ENCODE results near the gene GYG1.

The GYG1 gene

GRCh38 chr3:149016669-149017541 is 25.6 kb downstream of the GYG1 start:
- DNase-seq (ENCODE audit: low read depth in 2 of 3, low spot score in 2 of 3) = no peak

GRCh38 chr3:149018247-149018646 is 26.9 kb downstream of the GYG1 start:
- DNase-seq (ENCODE audit: low read depth in 2 of 3, low spot score in 2 of 3) = no peak

GRCh38 chr3:149019580-149019979 is 28.2 kb downstream of the GYG1 start:
- DNase-seq (ENCODE audit: low read depth in 2 of 3, low spot score in 2 of 3) = no peak

GRCh38 chr3:149020196-149020838 is 29.0 kb downstream of the GYG1 start:
- DNase-seq (ENCODE audit: low read depth in 2 of 3, low spot score in 2 of 3) = no peak

GRCh38 chr3:149020839-149021252 is 29.5 kb downstream of the GYG1 start:
- no peak for DNase-seq (ENCODE audit: low read depth in 2 of 3, low spot score in 2 of 3)

GRCh38 chr3:149021830-149022229 is 30.5 kb downstream of the GYG1 start:
- DNase-seq (ENCODE audit: low read depth in 2 of 3, low spot score in 2 of 3) = no peak

GRCh38 chr3:149023951-149024350 is 32.6 kb downstream of the GYG1 start:
- DNase-seq (ENCODE audit: low read depth in 2 of 3, low spot score in 2 of 3) = no peak

- no peak for DNase-seq (ENCODE audit: low read depth in 2 of 3, low spot score in 2 of 3)
Measured at GRCh38 chr3:149026718-149027117, 35.4 kb downstream of the GYG1 start.

GRCh38 chr3:149031096-149031495 is 39.8 kb downstream of the GYG1 start:
- no peak for DNase-seq (ENCODE audit: low read depth in 2 of 3, low spot score in 2 of 3)

- no peak for DNase-seq (ENCODE audit: low read depth in 2 of 3, low spot score in 2 of 3)
Measured at GRCh38 chr3:149037684-149038083, 46.3 kb downstream of the GYG1 start.

- no peak for DNase-seq (ENCODE audit: low read depth in 2 of 3, low spot score in 2 of 3)
Measured at GRCh38 chr3:149038322-149038721, 47.0 kb downstream of the GYG1 start.

- DNase-seq (ENCODE audit: low read depth in 2 of 3, low spot score in 2 of 3) = no peak
Measured at GRCh38 chr3:149042789-149043386, 51.5 kb downstream of the GYG1 start.

GRCh38 chr3:149044339-149045083 is 53.2 kb downstream of the GYG1 start:
- DNase-seq (ENCODE audit: low read depth in 2 of 3, low spot score in 2 of 3) = no peak

GRCh38 chr3:149055575-149055974 is 64.2 kb downstream of the GYG1 start:
- DNase-seq (ENCODE audit: low read depth in 2 of 3, low spot score in 2 of 3) = no peak

GRCh38 chr3:149058198-149058597 is 66.9 kb downstream of the GYG1 start:
- no peak for DNase-seq (ENCODE audit: low read depth in 2 of 3, low spot score in 2 of 3)

- DNase-seq (ENCODE audit: low read depth in 2 of 3, low spot score in 2 of 3) = no peak
Measured at GRCh38 chr3:149058602-149059001, 67.3 kb downstream of the GYG1 start.

- no peak for DNase-seq (ENCODE audit: low read depth in 2 of 3, low spot score in 2 of 3)
Measured at GRCh38 chr3:149061776-149062175, 70.4 kb downstream of the GYG1 start.

GRCh38 chr3:149067883-149068282 is 76.5 kb downstream of the GYG1 start:
- DNase-seq (ENCODE audit: low read depth in 2 of 3, low spot score in 2 of 3) = no peak

Data from activated CD8-positive, alpha-beta memory T cell treated with anti-CD3 and anti-CD28 coated beads for 48 hours (primary cell).